GM12878 (cell line): ENCODE measurements around the gene CAPN15. TPM values are rescaled to one million over a fixed set of nuclear protein-coding genes. Genes with fewer than 3 reads are reported as not detected.

Experiments
- ATAC-seq: fragments of 200-7000 bp; cut with Tn5 transposase; 3 replicates; pipeline ENCODE4 v1.9.1; 2020; ENCODE audit warnings: mild to moderate bottlenecking, moderate library complexity
- BruUV-seq: library from RNA; stranded (reverse); fragments of 400-500 nt; replicated peaks from 2 replicates; lab custom pipeline; 2021; lab: Mats Ljungman, UMichigan
- CTCF ChIA-PET: fragments of 300-600 bp; sonication (Branson Sonifier 250); formaldehyde crosslinking; extraction: SDS; loops from one replicate; lab custom pipeline; 2021; ENCODE audit warnings: inconsistent platforms; lab: Yijun Ruan, JAX
- POLR2A ChIA-PET: fragments of 350-600 bp; formaldehyde crosslinking; extraction: SDS; loops from one replicate; lab custom pipeline; 2021; ENCODE audit warnings: inconsistent platforms; lab: Charles Lee
- RAD21 ChIA-PET: fragments of 300-600 bp; sonication (Branson Sonifier 250); formaldehyde crosslinking; loops from one replicate; lab custom pipeline; 2023; ENCODE audit warnings: antibody characterized with exemption; ENCODE audit not compliant: unreplicated experiment; lab: Charles Lee
- SMC1A ChIA-PET: fragments of 300-600 bp; sonication (Branson Sonifier 250); formaldehyde crosslinking; loops from one replicate; lab custom pipeline; 2023; ENCODE audit not compliant: unreplicated experiment, uncharacterized antibody; lab: Charles Lee
- DNase-seq: peaks from one replicate; pipeline ENCODE4 v3.0.0-alpha.2; 2011; ENCODE audit warnings: low read depth, low spot score
- FAIRE-seq: peaks from 3 replicates; lab custom pipeline; 2011; peaks lifted over from hg19 to GRCh38; lab: Jason Lieb, UNC
- H2AFZ ChIP-seq: 2 replicates; pipeline ENCODE4 v1.6.0; 2011; ENCODE audit warnings: low read depth, low read length, control low read depth; ENCODE audit not compliant: control insufficient read depth
- H3K27ac ChIP-seq: 2 replicates; pipeline ENCODE4 v1.5.1; 2011; ENCODE audit warnings: control low read depth; ENCODE audit not compliant: control insufficient read depth, insufficient read depth
- H3K27me3 ChIP-seq, 2 experiments: replicated peaks in 1 of 2; 2 replicates each; pipeline versions ENCODE4 v1.6.0 to v1.6.1; 2011; ENCODE audit warnings: low read length in 1 of 2; ENCODE audit not compliant: control insufficient read depth in 2 of 2, insufficient read depth in 2 of 2
- H3K36me3 ChIP-seq, 2 experiments: 2 replicates each; pipeline ENCODE4 v1.5.1; 2011; ENCODE audit warnings: low read length in 1 of 2; ENCODE audit not compliant: control insufficient read depth in 2 of 2, insufficient read depth in 2 of 2
- H3K4me1 ChIP-seq: 2 replicates; pipeline ENCODE4 v1.6.1; 2011; ENCODE audit warnings: mild to moderate bottlenecking, low read length, moderate library complexity, mixed read lengths; ENCODE audit not compliant: control insufficient read depth, insufficient read depth
- H3K4me2 ChIP-seq: 2 replicates; pipeline ENCODE4 v1.6.0; 2011; ENCODE audit warnings: control low read depth; ENCODE audit not compliant: control insufficient read depth, insufficient read depth
- H3K4me3 ChIP-seq: fragments of 200-600 bp; sonication (generic); 2 replicates; pipeline ENCODE4 v1.5.1; 2016
- H3K79me2 ChIP-seq: 2 replicates; pipeline ENCODE4 v1.6.0; 2011; ENCODE audit warnings: low read length; ENCODE audit not compliant: control insufficient read depth, insufficient read depth
- H3K9ac ChIP-seq: 2 replicates; pipeline ENCODE4 v1.8.0; 2011; ENCODE audit warnings: low read length, control low read depth, mixed read lengths; ENCODE audit not compliant: control insufficient read depth, insufficient read depth
- H3K9me3 ChIP-seq: replicated peaks from 3 replicates; pipeline ENCODE4 v1.5.1; 2011; ENCODE audit warnings: mild to moderate bottlenecking, low read length; ENCODE audit not compliant: control insufficient read depth, insufficient read depth
- H4K20me1 ChIP-seq: 2 replicates; pipeline ENCODE4 v1.6.0; 2011; ENCODE audit not compliant: control insufficient read depth, insufficient read depth
- CTCF ChIP-seq, 3 experiments: IDR thresholded peaks in 2 of 3; conservative IDR thresholded peaks in 1 of 3; 2 replicates each; pipeline ENCODE4 v1.5.1; 2011; ENCODE audit warnings: low read depth in 3 of 3, low read length in 3 of 3, mild to moderate bottlenecking in 3 of 3, control low read depth in 2 of 3, moderate library complexity in 2 of 3, inconsistent platforms in 1 of 3, mixed read lengths in 1 of 3; ENCODE audit not compliant: control insufficient read depth in 2 of 3, insufficient read depth in 1 of 3; ENCODE audit errors: extremely low read depth in 1 of 3
- IRF4 ChIP-seq: IDR thresholded peaks from 2 replicates; pipeline ENCODE4 v1.6.1; 2011; ENCODE audit warnings: low read depth, low read length
- ZZZ3 ChIP-seq: IDR thresholded peaks from 2 replicates; pipeline ENCODE4 v1.6.1; 2011; ENCODE audit warnings: low read depth; ENCODE audit not compliant: control insufficient read depth, insufficient read length
- WGBS: methylation state at CpG from one replicate; pipeline ENCODE4 v1.1.6; 2016; ENCODE audit warnings: low lambda C conversion rate; ENCODE audit not compliant: insufficient replicate concordance, insufficient coverage; ENCODE audit errors: missing lambda C conversion rate; 5-methylcytosine and 5-hydroxymethylcytosine counted together
- in situ Hi-C: fragments of 300-500 bp; cut with MboI; formaldehyde crosslinking; loops from 9 replicates; pipeline ENCODE4 v1.14.3; 2018; ENCODE audit warnings: mixed read lengths
- intact Hi-C: fragments of 100-400 bp; cut with micrococcal nuclease; formaldehyde crosslinking; loops from one replicate; pipeline ENCODE4 v1.14.2; 2022; ENCODE audit not compliant: unreplicated experiment
- polyA plus RNA-seq, 11 experiments: library from polyadenylated mRNA; depleted of rRNA in 4 of 11; unstranded in 6 of 11; stranded (reverse) in 5 of 11; fragments of >200 nt; fragmentation: Nextera tagmentation in 4 of 11; fragmentation: Illumina TruSeq in 1 of 11; extraction: Ambion mirVana in 4 of 11; extraction: Trizol in 1 of 11; gene quantifications; 1 replicate in 1 of 11; 2 replicates in 10 of 11; pipeline versions ENCODE4 v1.2.1 to v1.2.3, GENCODE V29; 2011 to 2016; ENCODE audit warnings: inconsistent platforms in 2 of 11, missing spikeins in 2 of 11, low read depth in 1 of 11
- total RNA-seq, 4 experiments: library from RNA; depleted of rRNA in 3 of 4; stranded (reverse); fragments of >200 nt in 3 of 4; fragmentation: Illumina TruSeq in 1 of 4; extraction: Trizol in 1 of 4; gene quantifications; 2 replicates each; pipeline versions ENCODE4 v1.2.1 to v1.2.3, GENCODE V29; 2013 to 2021

The CAPN15 gene
- total and polyA plus RNA-seq, 10 of the 15 experiments (the other 5 are each of a cell fraction or from before 2014, with no cell fraction given): 0.40 to 78.5 (median 8.3) TPM

GRCh38 chr16:557463-558297 is 30.2 kb downstream of the CAPN15 start:
- no peak overlapping the region for H3K4me3 ChIP-seq
- ChIA-PET SMC1A (no interaction called here), RAD21 (no interaction called here), POLR2A (no interaction called here), CTCF (no interaction called here)
- intact Hi-C loops: no loop called here
- H3K4me2 ChIP-seq: no peak overlapping the region
- no peak overlapping the region for H3K9ac ChIP-seq
- FAIRE-seq (no peak), ATAC-seq (no peak; the same call in 2 of the 3 replicates), DNase-seq (no peak)
- no peaks in the 10 kb centered on the region for H4K20me1 ChIP-seq
- H3K27me3 ChIP-seq: peaks cover 4 to 9% of the 10 kb centered on the region in 2 experiments; a peak in 3 of 4 replicates
- H3K4me1 ChIP-seq: no peaks in the 10 kb centered on the region
- no peak overlapping the region for H2AFZ ChIP-seq
- BruUV-seq: no TSS peak
- TF ChIP-seq IRF4 (no peak), ZZZ3 (no peak), CTCF (IDR thresholded peaks at IDR 0.05 in 2 of 3, conservative IDR thresholded peaks at IDR 0.05 in 1 of 3; ENCODE audit: control insufficient read depth in 2 of 3, extremely low read depth in 1 of 3, insufficient read depth in 1 of 3, low read depth in 3 of 3, low read length in 3 of 3) (no peak)
- H3K9me3 ChIP-seq: no peaks in the 10 kb centered on the region
- no peak overlapping the region for H3K27ac ChIP-seq
- H3K36me3 ChIP-seq: peaks cover 0 to 3% of the 10 kb centered on the region in 2 experiments; a peak in 1 of 4 replicates
- H3K79me2 ChIP-seq: no peaks in the 10 kb centered on the region
- 36% methylated on average over 23 of the region's 23 CpGs for WGBS
- in situ Hi-C loops: no loop called here
